Duodenal mucosa (tissue), 2 donors: ENCODE results near the gene RASSF5.

Source experiments
- H3K27ac ChIP-seq: one replicate; pipeline ENCODE4 v1.7.0; 2013; ENCODE audit warnings: low read depth, low read length
- H3K27me3 ChIP-seq, 2 donors: one replicate each; pipeline ENCODE4 v1.7.0; 2013; ENCODE audit warnings: low read length in 2 of 2, control low read depth in 1 of 2; ENCODE audit not compliant: insufficient read depth in 2 of 2, control insufficient read depth in 1 of 2
- H3K36me3 ChIP-seq, 2 donors: one replicate each; pipeline ENCODE4 v1.7.0; 2013; ENCODE audit warnings: low read length in 2 of 2, control low read depth in 1 of 2; ENCODE audit not compliant: insufficient read depth in 2 of 2, control insufficient read depth in 1 of 2
- H3K4me1 ChIP-seq, 2 donors: one replicate each; pipeline ENCODE4 v1.7.0; 2013; ENCODE audit warnings: low read length in 2 of 2, control low read depth in 1 of 2; ENCODE audit not compliant: insufficient read depth in 2 of 2, control insufficient read depth in 1 of 2
- H3K4me3 ChIP-seq, 2 donors: one replicate each; pipeline ENCODE4 v1.7.0; 2013; ENCODE audit warnings: low read length in 2 of 2, low read depth in 1 of 2
- H3K9ac ChIP-seq, 2 donors: one replicate each; pipeline ENCODE4 v1.7.0; 2013; ENCODE audit warnings: low read length in 2 of 2, low read depth in 1 of 2
- H3K9me3 ChIP-seq, 2 donors: one replicate each; pipeline ENCODE4 v1.7.0; 2013; ENCODE audit warnings: low read length in 2 of 2, control low read depth in 1 of 2; ENCODE audit not compliant: control insufficient read depth in 1 of 2

RASSF5 gene

GRCh38 chr1:206484901-206485300 lies 22.4 kb upstream of the RASSF5 start:
- Histone ChIP-seq H3K4me1 (peaks cover 5% of the 10 kb centered on the region in 2 donors), H3K9me3 (no peaks in the 10 kb centered on the region), H3K9ac (no peak overlapping the region), H3K27me3 (no peaks in the 10 kb centered on the region), H3K4me3 (no peak overlapping the region), H3K36me3 (peaks cover 18 to 47% of the 10 kb centered on the region in 2 donors), H3K27ac (no peak overlapping the region)

- no peak overlapping the region for H3K27ac ChIP-seq
- H3K9me3 ChIP-seq: no peaks in the 10 kb centered on the region
- peaks cover 5 to 16% of the 10 kb centered on the region in 2 donors for H3K4me1 ChIP-seq
- no peak overlapping the region for H3K4me3 ChIP-seq
- H3K27me3 ChIP-seq: no peaks in the 10 kb centered on the region
- peaks cover 16 to 54% of the 10 kb centered on the region in 2 donors for H3K36me3 ChIP-seq
- H3K9ac ChIP-seq: no peak overlapping the region
Measured at GRCh38 chr1:206486995-206487788, 20.1 kb upstream of the RASSF5 start.

GRCh38 chr1:206487970-206488369 lies 19.4 kb upstream of the RASSF5 start:
- H3K27me3 ChIP-seq: no peaks in the 10 kb centered on the region
- no peaks in the 10 kb centered on the region for H3K9me3 ChIP-seq
- no peak overlapping the region for H3K4me3 ChIP-seq
- no peak overlapping the region for H3K9ac ChIP-seq
- H3K27ac ChIP-seq: no peak overlapping the region
- peaks cover 15 to 54% of the 10 kb centered on the region in 2 donors for H3K36me3 ChIP-seq
- peaks cover 5 to 16% of the 10 kb centered on the region in 2 donors for H3K4me1 ChIP-seq

DNA sequence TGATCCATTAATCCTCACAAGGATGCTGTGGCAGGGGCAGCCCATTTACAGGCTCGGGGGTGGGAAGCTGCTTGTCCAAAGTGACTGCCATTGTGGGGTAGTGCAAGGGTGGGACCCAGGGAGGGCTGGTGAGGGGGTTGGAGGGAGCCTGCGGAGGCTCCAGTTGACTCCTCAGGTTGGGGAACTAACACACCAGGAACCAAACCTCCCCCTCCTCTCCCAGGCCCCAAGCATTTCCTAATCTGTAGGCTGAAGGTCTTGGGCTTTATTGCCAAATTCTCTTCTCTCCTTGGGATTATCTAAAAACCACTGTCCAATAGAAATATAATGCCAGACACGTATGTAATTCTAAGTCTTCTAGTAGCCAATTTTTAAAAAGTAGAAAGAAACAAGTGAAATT lies 18.9 kb upstream of the RASSF5 start:
- H3K27ac ChIP-seq: no peak overlapping the region
- H3K4me3 ChIP-seq: no peak overlapping the region
- no peak overlapping the region for H3K9ac ChIP-seq
- H3K4me1 ChIP-seq: peaks cover 5 to 16% of the 10 kb centered on the region in 2 donors
- no peaks in the 10 kb centered on the region for H3K27me3 ChIP-seq
- H3K36me3 ChIP-seq: peaks cover 14 to 53% of the 10 kb centered on the region in 2 donors
- H3K9me3 ChIP-seq: no peaks in the 10 kb centered on the region

DNA sequence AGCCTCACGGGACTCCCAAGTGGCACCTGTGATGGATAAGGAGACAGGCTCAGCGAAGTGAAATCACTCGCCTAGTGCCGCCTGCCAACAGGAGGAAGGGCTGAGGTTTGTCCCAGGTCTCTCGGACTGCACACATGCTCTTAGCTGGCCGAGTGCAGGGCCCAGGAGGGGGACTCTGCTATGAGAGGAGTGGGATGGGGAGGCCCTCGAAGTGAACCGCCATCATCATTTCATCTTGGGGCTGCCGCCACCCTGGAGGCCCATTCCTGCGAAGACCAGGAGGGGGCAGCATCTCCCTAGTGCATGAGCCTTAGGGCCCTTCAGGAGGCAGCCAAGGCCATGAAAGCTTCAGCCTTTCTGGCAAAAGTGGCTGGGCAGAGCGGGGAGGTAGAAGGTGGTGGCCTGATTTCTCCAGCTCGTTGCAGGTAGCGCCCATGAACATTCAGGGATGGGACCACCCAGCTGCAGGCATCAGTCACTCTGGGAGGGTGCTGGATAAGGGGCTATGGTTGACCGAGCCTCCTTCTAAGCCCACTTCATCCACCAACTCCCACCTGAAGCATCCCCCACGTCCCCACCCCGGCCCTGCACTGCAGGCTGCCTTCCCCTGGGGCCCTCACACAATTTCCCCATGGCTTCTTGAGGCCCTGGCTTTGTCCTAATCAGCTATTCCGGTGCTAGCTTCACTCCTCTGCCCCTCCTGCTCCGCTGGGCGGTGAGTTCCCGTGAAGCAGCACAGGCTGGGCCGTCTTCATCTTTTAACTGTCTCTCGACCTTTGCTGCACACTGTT lies 17.2 kb upstream of the RASSF5 start:
- no peaks in the 10 kb centered on the region for H3K27me3 ChIP-seq
- no peak overlapping the region for H3K9ac ChIP-seq
- H3K36me3 ChIP-seq: peaks cover 14 to 49% of the 10 kb centered on the region in 2 donors
- no peak overlapping the region for H3K27ac ChIP-seq
- H3K4me3 ChIP-seq: no peak overlapping the region
- peaks cover 9 to 16% of the 10 kb centered on the region in 2 donors for H3K4me1 ChIP-seq
- H3K9me3 ChIP-seq: no peaks in the 10 kb centered on the region

- H3K36me3 ChIP-seq: peaks cover 14 to 47% of the 10 kb centered on the region in 2 donors
Measured at GRCh38 chr1:206490771-206491405, 16.4 kb upstream of the RASSF5 start.

DNA sequence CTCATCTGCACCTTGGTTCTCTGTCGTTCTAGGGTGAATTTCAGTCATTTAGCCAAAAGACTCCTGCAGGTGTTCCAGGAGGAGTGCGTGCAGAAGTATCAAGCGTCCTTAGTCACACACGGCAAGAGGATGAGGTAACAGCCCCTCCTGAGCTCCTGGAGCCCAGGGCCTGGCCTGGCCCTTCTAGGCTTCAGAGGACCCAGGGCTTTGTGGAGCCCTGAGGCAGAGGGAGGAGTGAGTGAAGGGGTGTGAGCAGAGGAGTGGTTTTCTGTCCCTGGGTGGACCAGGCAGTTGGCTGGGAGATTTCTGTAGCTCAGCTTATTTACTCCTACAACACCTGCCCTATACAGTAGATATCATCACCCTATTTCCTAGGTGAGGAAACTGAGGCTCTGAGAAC lies 15.7 kb upstream of the RASSF5 start:
- Histone ChIP-seq H3K4me3 (no peak overlapping the region), H3K9ac (no peak overlapping the region), H3K36me3 (peaks cover 14 to 50% of the 10 kb centered on the region in 2 donors), H3K9me3 (no peaks in the 10 kb centered on the region), H3K27me3 (no peaks in the 10 kb centered on the region), H3K27ac (no peak overlapping the region), H3K4me1 (peaks cover 12 to 23% of the 10 kb centered on the region in 2 donors)

More at GRCh38 chr1:206490771-206491405, 16.4 kb upstream of the RASSF5 start:
- no peak overlapping the region for H3K9ac ChIP-seq
- no peaks in the 10 kb centered on the region for H3K27me3 ChIP-seq
- H3K4me1 ChIP-seq: peaks cover 12 to 18% of the 10 kb centered on the region in 2 donors
- no peak overlapping the region for H3K4me3 ChIP-seq
- H3K27ac ChIP-seq: no peak overlapping the region
- H3K9me3 ChIP-seq: no peaks in the 10 kb centered on the region

GRCh38 chr1:206492589-206492988 lies 14.7 kb upstream of the RASSF5 start:
- H3K27ac ChIP-seq: no peak overlapping the region
- H3K4me1 ChIP-seq: peaks cover 6 to 20% of the 10 kb centered on the region in 2 donors
- no peaks in the 10 kb centered on the region for H3K9me3 ChIP-seq
- H3K9ac ChIP-seq: no peak overlapping the region
- no peaks in the 10 kb centered on the region for H3K27me3 ChIP-seq
- H3K4me3 ChIP-seq: no peak overlapping the region
- peaks cover 14 to 47% of the 10 kb centered on the region in 2 donors for H3K36me3 ChIP-seq

DNA sequence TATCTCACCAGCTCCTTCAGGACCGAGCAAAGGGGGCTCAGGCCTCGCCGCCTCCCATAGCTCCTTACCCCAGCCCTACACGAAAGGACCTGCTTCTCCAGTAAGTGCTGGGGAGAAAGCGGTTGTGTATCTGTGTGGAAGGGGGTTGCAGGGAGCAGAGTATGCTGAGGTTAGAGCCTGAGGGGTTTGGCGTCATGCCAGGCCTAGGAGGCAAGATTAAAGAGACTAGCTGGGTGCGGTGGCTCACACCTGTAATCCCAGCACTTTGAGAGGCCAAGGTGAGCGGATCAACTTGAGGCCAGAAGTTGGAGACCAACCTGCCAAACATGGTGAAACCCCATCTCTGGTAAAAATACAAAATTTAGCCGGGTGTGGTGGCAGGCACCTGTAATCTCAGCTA lies 14.1 kb upstream of the RASSF5 start:
- Histone ChIP-seq H3K27ac (no peak overlapping the region), H3K36me3 (peaks cover 14 to 40% of the 10 kb centered on the region in 2 donors), H3K4me3 (no peak overlapping the region), H3K9me3 (no peaks in the 10 kb centered on the region), H3K27me3 (no peaks in the 10 kb centered on the region), H3K4me1 (peaks cover 6 to 18% of the 10 kb centered on the region in 2 donors), H3K9ac (no peak overlapping the region)
